ENCODE results near the gene BHLHA9.

The BHLHA9 gene

DNA sequence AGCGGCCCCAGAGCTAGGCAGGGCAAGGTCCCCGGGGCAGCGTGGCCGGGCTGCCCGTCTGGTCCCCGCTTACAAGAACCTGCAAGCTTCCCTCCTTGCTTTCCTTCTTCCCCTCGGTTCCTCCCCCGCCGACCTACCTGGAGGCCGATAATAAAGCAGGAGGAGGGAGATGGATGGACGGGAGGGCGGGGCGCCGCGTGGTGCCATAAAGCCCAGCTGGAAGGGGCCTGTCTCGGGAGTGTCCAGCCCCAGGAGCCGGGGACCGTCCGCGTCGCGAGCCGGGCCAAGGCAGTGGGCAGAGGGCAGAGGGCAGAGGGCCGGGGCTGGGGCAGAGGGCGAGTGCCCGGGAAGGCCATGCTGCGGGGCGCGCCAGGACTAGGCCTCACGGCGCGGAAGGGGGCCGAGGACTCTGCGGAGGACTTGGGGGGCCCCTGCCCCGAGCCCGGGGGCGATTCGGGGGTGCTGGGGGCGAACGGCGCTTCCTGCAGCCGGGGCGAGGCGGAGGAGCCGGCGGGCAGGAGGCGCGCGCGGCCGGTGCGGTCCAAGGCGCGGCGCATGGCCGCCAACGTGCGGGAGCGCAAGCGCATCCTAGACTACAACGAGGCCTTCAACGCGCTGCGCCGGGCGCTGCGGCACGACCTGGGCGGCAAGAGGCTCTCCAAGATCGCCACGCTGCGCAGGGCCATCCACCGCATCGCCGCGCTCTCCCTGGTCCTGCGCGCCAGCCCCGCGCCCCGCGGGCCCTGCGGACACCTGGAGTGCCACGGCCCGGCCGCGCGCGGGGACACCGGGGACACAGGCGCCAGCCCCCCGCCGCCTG is at the start of gene BHLHA9:
BHLHA9 (plus strand) TSS at position 235 of the 820 bp plus-strand sequence; CDS start at position 355, 120 bp downstream.
- H3K27me3 ChIP-seq (ENCODE audit: control insufficient read depth in 2 of 2, insufficient read depth in 2 of 2, low read length in 2 of 2) = peaks cover 21 to 41% of the 10 kb centered on the region in 2 donors

DNA sequence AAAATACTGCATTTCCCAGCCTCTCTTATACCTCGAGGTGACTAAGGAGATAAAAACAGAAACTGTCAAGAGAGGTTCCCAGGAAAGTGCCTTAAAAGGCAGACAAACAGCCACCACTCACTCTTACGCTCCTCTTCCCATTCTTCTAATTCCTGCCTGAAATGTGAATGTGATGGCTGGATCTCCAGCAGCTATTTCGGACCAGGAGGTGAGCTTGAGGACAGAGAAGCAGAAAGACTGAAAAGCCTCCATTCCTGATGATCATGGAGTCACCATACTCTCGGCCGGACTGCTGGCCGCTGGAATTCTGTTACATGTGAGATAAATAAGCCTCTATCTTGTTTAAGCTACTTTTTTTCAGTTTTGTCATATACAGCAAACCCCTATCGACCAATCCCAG is 49.0 kb upstream of the BHLHA9 start:
- no peak overlapping the region for H3K4me3 ChIP-seq (ENCODE audit: low read length in 2 of 2)
- H3K9me3 ChIP-seq (ENCODE audit: control insufficient read depth in 2 of 2, low read length in 2 of 2) = no peaks in the 10 kb centered on the region
- no peak overlapping the region for H3K27ac ChIP-seq (ENCODE audit: low read depth in 2 of 2, low read length in 2 of 2)
- H3K9ac ChIP-seq (ENCODE audit: low read depth in 1 of 2, low read length in 2 of 2) = no peak overlapping the region
- H3K36me3 ChIP-seq (ENCODE audit: control insufficient read depth in 2 of 2, insufficient read depth in 2 of 2, low read length in 2 of 2) = peaks cover 2% of the 10 kb centered on the region in 2 donors
- H3K4me1 ChIP-seq (ENCODE audit: control insufficient read depth in 2 of 2, insufficient read depth in 2 of 2, low read length in 2 of 2) = peaks cover 0 to 19% of the 10 kb centered on the region in 2 donors
- no peaks in the 10 kb centered on the region for H3K27me3 ChIP-seq (ENCODE audit: control insufficient read depth in 2 of 2, insufficient read depth in 2 of 2, low read length in 2 of 2)

More for the DNA sequence above, at the start of gene BHLHA9:
- Histone ChIP-seq H3K9ac (ENCODE audit: low read depth in 1 of 2, low read length in 2 of 2) (no peak within 1 kb of the TSS), H3K4me3 (ENCODE audit: low read length in 2 of 2) (no peak within 1 kb of the TSS), H3K4me1 (ENCODE audit: control insufficient read depth in 2 of 2, insufficient read depth in 2 of 2, low read length in 2 of 2) (peaks cover 0 to 3% of the 10 kb centered on the region in 2 donors), H3K36me3 (ENCODE audit: control insufficient read depth in 2 of 2, insufficient read depth in 2 of 2, low read length in 2 of 2) (no peaks in the 10 kb centered on the region), H3K27ac (ENCODE audit: low read depth in 2 of 2, low read length in 2 of 2) (no peak within 1 kb of the TSS), H3K9me3 (ENCODE audit: control insufficient read depth in 2 of 2, low read length in 2 of 2) (no peaks in the 10 kb centered on the region)

DNA sequence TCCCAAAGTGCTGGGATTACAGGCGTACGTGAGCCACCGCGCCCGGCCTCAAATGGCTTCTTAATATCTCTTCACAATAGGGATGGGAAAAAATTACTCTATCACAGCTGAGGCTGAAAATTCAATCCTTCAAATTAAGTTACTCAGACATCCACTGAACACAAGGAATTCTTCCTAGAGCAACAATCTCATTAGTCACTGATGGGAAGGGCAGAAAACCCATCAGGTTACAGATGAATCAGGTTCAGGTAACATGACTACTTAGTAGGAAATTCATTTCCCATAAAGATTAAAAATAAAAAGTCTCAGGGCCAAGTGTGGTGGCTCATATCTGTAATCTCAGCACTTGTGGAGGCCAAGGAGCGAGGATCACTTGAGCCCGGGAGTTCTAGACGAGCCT is 47.9 kb upstream of the BHLHA9 start:
- H3K4me1 ChIP-seq (ENCODE audit: control insufficient read depth in 2 of 2, insufficient read depth in 2 of 2, low read length in 2 of 2) = peaks cover 3 to 19% of the 10 kb centered on the region in 2 donors
- no peak overlapping the region for H3K9ac ChIP-seq (ENCODE audit: low read depth in 1 of 2, low read length in 2 of 2)
- no peak overlapping the region for H3K27ac ChIP-seq (ENCODE audit: low read depth in 2 of 2, low read length in 2 of 2)
- H3K27me3 ChIP-seq (ENCODE audit: control insufficient read depth in 2 of 2, insufficient read depth in 2 of 2, low read length in 2 of 2) = no peaks in the 10 kb centered on the region
- no peaks in the 10 kb centered on the region for H3K9me3 ChIP-seq (ENCODE audit: control insufficient read depth in 2 of 2, low read length in 2 of 2)
- peaks cover 8% of the 10 kb centered on the region in 2 donors for H3K36me3 ChIP-seq (ENCODE audit: control insufficient read depth in 2 of 2, insufficient read depth in 2 of 2, low read length in 2 of 2)
- no peak overlapping the region for H3K4me3 ChIP-seq (ENCODE audit: low read length in 2 of 2)

DNA sequence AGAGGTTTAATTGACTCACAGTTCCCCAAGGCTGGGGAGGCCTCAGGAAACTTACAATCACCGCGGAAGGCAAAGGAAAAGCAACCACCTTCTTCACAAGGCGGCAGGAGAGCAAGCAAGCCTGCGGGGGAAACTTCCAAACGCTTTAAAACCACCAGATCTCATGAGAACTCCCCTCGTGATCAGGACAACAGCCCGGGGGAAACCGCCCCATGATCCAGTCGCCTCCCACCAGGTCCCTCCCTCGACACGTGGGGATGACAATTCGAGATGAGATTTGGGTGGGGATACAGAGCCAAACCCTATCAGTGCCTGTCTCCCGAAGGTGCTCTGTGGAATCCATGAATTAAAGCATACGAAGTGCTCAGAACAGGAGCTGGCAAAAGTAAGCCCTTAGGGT is 46.6 kb upstream of the BHLHA9 start:
- H3K4me1 ChIP-seq (ENCODE audit: control insufficient read depth in 2 of 2, insufficient read depth in 2 of 2, low read length in 2 of 2) = peaks cover 7 to 26% of the 10 kb centered on the region in 2 donors
- H3K27ac ChIP-seq (ENCODE audit: low read depth in 2 of 2, low read length in 2 of 2) = no peak overlapping the region
- H3K4me3 ChIP-seq (ENCODE audit: low read length in 2 of 2) = no peak overlapping the region
- H3K9me3 ChIP-seq (ENCODE audit: control insufficient read depth in 2 of 2, low read length in 2 of 2) = no peaks in the 10 kb centered on the region
- H3K9ac ChIP-seq (ENCODE audit: low read depth in 1 of 2, low read length in 2 of 2) = no peak overlapping the region
- H3K27me3 ChIP-seq (ENCODE audit: control insufficient read depth in 2 of 2, insufficient read depth in 2 of 2, low read length in 2 of 2) = no peaks in the 10 kb centered on the region
- peaks cover 8% of the 10 kb centered on the region in 2 donors for H3K36me3 ChIP-seq (ENCODE audit: control insufficient read depth in 2 of 2, insufficient read depth in 2 of 2, low read length in 2 of 2)

DNA sequence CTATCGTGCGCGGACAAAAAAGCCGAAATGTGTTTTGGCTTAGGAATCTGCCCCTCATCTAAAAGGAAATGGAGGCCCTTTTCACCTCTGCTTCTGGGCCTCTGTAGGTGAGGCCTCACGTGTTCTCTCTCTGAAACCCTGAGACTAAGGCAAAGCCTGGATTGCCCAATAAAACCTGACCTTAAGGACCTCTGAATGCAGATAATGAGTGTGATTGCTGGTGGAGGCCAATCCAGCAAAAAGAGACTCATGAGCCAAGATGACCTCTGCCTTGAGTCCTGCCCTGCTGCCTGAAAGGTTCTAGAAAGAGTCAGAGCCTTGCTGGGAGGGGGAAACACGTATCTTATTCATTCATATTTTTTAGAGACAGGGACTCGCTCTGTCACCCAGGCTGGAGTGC is 45.9 kb upstream of the BHLHA9 start:
- Histone ChIP-seq H3K27ac (ENCODE audit: low read depth in 2 of 2, low read length in 2 of 2) (peak overlapping the region in 1 of 2 donors; percentile 48), H3K4me3 (ENCODE audit: low read length in 2 of 2) (no peak overlapping the region), H3K36me3 (ENCODE audit: control insufficient read depth in 2 of 2, insufficient read depth in 2 of 2, low read length in 2 of 2) (peaks cover 8% of the 10 kb centered on the region in 2 donors), H3K4me1 (ENCODE audit: control insufficient read depth in 2 of 2, insufficient read depth in 2 of 2, low read length in 2 of 2) (peaks cover 7 to 23% of the 10 kb centered on the region in 2 donors), H3K9ac (ENCODE audit: low read depth in 1 of 2, low read length in 2 of 2) (no peak overlapping the region), H3K27me3 (ENCODE audit: control insufficient read depth in 2 of 2, insufficient read depth in 2 of 2, low read length in 2 of 2) (no peaks in the 10 kb centered on the region), H3K9me3 (ENCODE audit: control insufficient read depth in 2 of 2, low read length in 2 of 2) (no peaks in the 10 kb centered on the region)

DNA sequence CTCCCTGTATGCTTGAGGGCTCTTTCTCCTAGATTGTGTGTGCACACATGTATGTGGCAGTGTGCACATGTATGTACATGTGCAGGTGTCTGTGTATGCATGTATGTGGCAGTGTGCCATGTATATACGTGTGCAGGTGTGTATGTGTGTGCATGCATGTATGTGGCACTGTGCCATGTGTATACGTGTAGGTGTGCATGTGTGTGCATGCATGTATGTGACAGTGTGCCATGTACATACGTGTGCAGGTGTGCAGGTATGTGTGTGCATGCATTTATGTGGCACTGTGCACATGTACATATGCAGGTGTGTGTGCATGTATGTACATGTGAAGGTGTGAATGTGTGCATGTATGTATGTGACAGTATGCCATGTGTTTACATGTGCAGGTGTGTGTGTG is 43.9 kb upstream of the BHLHA9 start:
- Histone ChIP-seq H3K9ac (ENCODE audit: low read depth in 1 of 2, low read length in 2 of 2) (no peak overlapping the region), H3K27me3 (ENCODE audit: control insufficient read depth in 2 of 2, insufficient read depth in 2 of 2, low read length in 2 of 2) (peaks cover 0 to 2% of the 10 kb centered on the region in 2 donors), H3K9me3 (ENCODE audit: control insufficient read depth in 2 of 2, low read length in 2 of 2) (no peaks in the 10 kb centered on the region), H3K4me3 (ENCODE audit: low read length in 2 of 2) (no peak overlapping the region), H3K27ac (ENCODE audit: low read depth in 2 of 2, low read length in 2 of 2) (no peak overlapping the region), H3K4me1 (ENCODE audit: control insufficient read depth in 2 of 2, insufficient read depth in 2 of 2, low read length in 2 of 2) (peaks cover 10 to 23% of the 10 kb centered on the region in 2 donors), H3K36me3 (ENCODE audit: control insufficient read depth in 2 of 2, insufficient read depth in 2 of 2, low read length in 2 of 2) (peaks cover 8% of the 10 kb centered on the region in 2 donors)

DNA sequence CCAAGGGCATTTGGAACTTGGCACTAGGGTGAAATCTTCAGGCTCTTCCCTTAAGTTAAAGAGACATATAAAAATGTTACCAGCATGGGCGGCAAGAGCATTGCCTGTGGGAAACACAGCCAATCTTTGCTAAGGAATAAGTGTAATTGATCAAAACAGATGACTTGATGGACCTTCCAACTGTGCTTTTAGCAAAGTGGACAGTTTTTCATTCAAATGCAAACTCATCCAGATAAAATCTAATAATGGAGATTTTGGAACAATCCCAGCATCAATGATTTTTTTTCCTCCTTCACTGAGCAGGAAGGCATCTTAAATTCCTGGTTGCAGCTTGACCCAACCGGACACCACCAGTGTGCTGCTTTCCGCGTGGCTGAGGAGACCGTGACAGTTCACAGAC is 42.9 kb upstream of the BHLHA9 start:
- Histone ChIP-seq H3K4me3 (ENCODE audit: low read length in 2 of 2) (peak overlapping the region; percentile 64 to 72), H3K27me3 (ENCODE audit: control insufficient read depth in 2 of 2, insufficient read depth in 2 of 2, low read length in 2 of 2) (peaks cover 0 to 2% of the 10 kb centered on the region in 2 donors), H3K9me3 (ENCODE audit: control insufficient read depth in 2 of 2, low read length in 2 of 2) (no peaks in the 10 kb centered on the region), H3K4me1 (ENCODE audit: control insufficient read depth in 2 of 2, insufficient read depth in 2 of 2, low read length in 2 of 2) (peaks cover 10 to 29% of the 10 kb centered on the region in 2 donors), H3K9ac (ENCODE audit: low read depth in 1 of 2, low read length in 2 of 2) (peak overlapping the region in 1 of 2 donors; percentile 63), H3K36me3 (ENCODE audit: control insufficient read depth in 2 of 2, insufficient read depth in 2 of 2, low read length in 2 of 2) (peaks cover 8% of the 10 kb centered on the region in 2 donors), H3K27ac (ENCODE audit: low read depth in 2 of 2, low read length in 2 of 2) (no peak overlapping the region)

DNA sequence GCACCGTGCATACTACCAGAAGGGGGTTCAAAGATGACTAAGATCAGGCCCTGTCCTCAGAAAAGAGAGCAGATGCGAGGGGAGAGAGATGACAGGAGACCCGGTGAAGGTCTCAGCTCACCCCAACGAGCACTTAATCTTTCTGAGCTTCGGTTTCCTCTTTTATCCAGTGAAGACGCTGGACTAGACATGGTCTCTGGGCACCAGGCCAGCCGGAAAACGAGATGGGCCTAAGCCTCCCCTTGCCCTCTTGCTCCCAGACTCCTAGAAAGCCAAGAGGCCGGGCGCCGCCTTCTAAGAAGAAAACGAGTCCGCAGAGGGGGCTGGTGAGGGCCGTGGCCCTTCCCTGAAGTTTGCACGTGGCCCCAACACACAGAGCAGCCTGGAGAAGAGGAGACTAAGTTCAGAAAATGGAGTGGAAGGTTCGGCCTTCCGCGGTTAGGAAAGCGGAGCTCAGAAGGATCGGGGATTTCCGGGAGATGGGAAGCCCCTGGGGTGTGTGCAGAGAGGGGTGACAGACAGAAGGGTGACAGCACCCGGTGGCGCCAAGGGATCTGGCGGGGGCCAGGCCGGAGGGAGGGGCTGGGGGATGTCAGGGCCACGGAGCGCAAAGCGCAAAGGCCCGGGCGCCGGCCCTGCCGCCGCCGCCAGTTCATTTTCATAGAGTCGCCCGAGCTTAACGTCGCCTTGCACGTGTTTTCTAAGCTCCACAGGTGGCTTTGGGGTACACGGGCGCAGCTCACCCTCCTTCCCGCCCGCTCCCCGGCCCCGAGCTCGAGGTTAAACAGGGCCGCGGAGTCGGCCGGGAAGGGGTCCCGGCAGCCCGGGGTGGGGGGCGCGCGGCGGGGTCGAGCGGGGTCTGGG is 42.1 kb upstream of the BHLHA9 start:
- Histone ChIP-seq H3K9ac (ENCODE audit: low read depth in 1 of 2, low read length in 2 of 2) (peak overlapping the region; percentile 48 to 63), H3K27ac (ENCODE audit: low read depth in 2 of 2, low read length in 2 of 2) (peak overlapping the region; percentile 38 to 44), H3K4me3 (ENCODE audit: low read length in 2 of 2) (peak overlapping the region; percentile 72 to 85), H3K36me3 (ENCODE audit: control insufficient read depth in 2 of 2, insufficient read depth in 2 of 2, low read length in 2 of 2) (peaks cover 8% of the 10 kb centered on the region in 2 donors), H3K9me3 (ENCODE audit: control insufficient read depth in 2 of 2, low read length in 2 of 2) (no peaks in the 10 kb centered on the region), H3K4me1 (ENCODE audit: control insufficient read depth in 2 of 2, insufficient read depth in 2 of 2, low read length in 2 of 2) (peaks cover 10 to 31% of the 10 kb centered on the region in 2 donors), H3K27me3 (ENCODE audit: control insufficient read depth in 2 of 2, insufficient read depth in 2 of 2, low read length in 2 of 2) (peaks cover 0 to 2% of the 10 kb centered on the region in 2 donors)

DNA sequence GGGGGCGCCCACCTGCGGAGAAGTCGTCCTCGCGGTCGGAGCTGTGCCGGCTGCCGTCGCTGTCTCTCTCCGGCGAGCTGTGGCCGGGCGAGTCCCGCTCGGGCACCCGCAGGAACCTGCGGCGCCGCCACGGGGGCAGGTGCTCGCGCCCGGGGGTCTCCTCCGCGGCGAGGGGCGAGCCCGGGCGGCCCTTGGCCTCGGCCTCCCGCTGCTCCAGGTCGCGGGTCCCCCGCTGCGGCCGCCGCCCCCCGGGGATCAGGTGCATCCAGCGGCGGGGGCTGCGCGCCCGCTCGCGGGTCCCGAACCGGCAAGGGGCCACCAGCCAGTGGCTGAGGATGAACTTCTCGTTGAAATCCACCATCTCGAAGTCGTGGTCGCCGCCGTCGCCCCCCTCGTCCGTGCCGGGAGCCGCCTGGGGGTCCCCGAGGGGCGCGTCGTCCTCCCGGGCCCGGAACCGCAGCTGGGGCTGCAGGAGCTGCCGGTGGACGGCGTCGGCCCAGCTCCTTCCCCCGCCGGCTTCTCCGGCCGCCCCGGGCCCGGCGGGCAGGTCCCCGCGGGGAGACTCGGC is 41.4 kb upstream of the BHLHA9 start:
- H3K36me3 ChIP-seq (ENCODE audit: control insufficient read depth in 2 of 2, insufficient read depth in 2 of 2, low read length in 2 of 2) = peaks cover 8% of the 10 kb centered on the region in 2 donors
- H3K9me3 ChIP-seq (ENCODE audit: control insufficient read depth in 2 of 2, low read length in 2 of 2) = no peaks in the 10 kb centered on the region
- peak overlapping the region; percentile 47 to 87 for H3K9ac ChIP-seq (ENCODE audit: low read depth in 1 of 2, low read length in 2 of 2)
- H3K4me3 ChIP-seq (ENCODE audit: low read length in 2 of 2) = peak overlapping the region; percentile 56 to 85
- peaks cover 10 to 29% of the 10 kb centered on the region in 2 donors for H3K4me1 ChIP-seq (ENCODE audit: control insufficient read depth in 2 of 2, insufficient read depth in 2 of 2, low read length in 2 of 2)
- peaks cover 0 to 2% of the 10 kb centered on the region in 2 donors for H3K27me3 ChIP-seq (ENCODE audit: control insufficient read depth in 2 of 2, insufficient read depth in 2 of 2, low read length in 2 of 2)
- H3K27ac ChIP-seq (ENCODE audit: low read depth in 2 of 2, low read length in 2 of 2) = peak overlapping the region; percentile 82 to 85
